H9 (cell line): ENCODE measurements around the gene CAMK2N1. TPM values are rescaled to one million over a fixed set of nuclear protein-coding genes. Genes with fewer than 3 reads are reported as not detected.

Experiments
- DNase-seq: peaks from one replicate; pipeline ENCODE4 v3.0.0-alpha.2; 2017
- H2AFZ ChIP-seq: one replicate; pipeline ENCODE4 v1.6.1; 2013; ENCODE audit warnings: mild to moderate bottlenecking, low read length, control low read depth, moderate library complexity
- H2AK5ac ChIP-seq: 2 replicates; pipeline ENCODE4 v1.6.1; 2013; ENCODE audit warnings: low read length, control low read depth, mixed read lengths; ENCODE audit not compliant: insufficient read length
- H2BK120ac ChIP-seq: one replicate; pipeline ENCODE4 v1.6.1; 2013; ENCODE audit warnings: low read depth, mild to moderate bottlenecking, low read length, control low read depth, inconsistent platforms; ENCODE audit not compliant: poor library complexity, severe bottlenecking
- H2BK12ac ChIP-seq: 2 replicates; pipeline ENCODE4 v1.6.1; 2013; ENCODE audit warnings: low read length, control low read depth, mixed read lengths, low read depth; ENCODE audit not compliant: insufficient read length
- H2BK15ac ChIP-seq: 2 replicates; pipeline ENCODE4 v1.6.1; 2013; ENCODE audit warnings: low read depth, low read length, control low read depth
- H2BK20ac ChIP-seq: one replicate; pipeline ENCODE4 v1.6.1; 2013; ENCODE audit warnings: low read depth, mild to moderate bottlenecking, low read length, control low read depth, inconsistent platforms; ENCODE audit not compliant: poor library complexity, severe bottlenecking
- H2BK5ac ChIP-seq: 2 replicates; pipeline ENCODE4 v1.6.1; 2013; ENCODE audit warnings: low read length, control low read depth, mixed read lengths; ENCODE audit not compliant: insufficient read length
- H3K14ac ChIP-seq: 2 replicates; pipeline ENCODE4 v1.6.1; 2013; ENCODE audit warnings: low read length, control low read depth; ENCODE audit not compliant: insufficient read depth
- H3K18ac ChIP-seq: 2 replicates; pipeline ENCODE4 v1.6.1; 2013; ENCODE audit warnings: low read depth, mild to moderate bottlenecking, mixed read lengths, low read length, control low read depth; ENCODE audit not compliant: insufficient read length
- H3K23ac ChIP-seq: 2 replicates; pipeline ENCODE4 v1.6.1; 2013; ENCODE audit warnings: low read length, control low read depth, mixed read lengths, low read depth; ENCODE audit not compliant: insufficient read length
- H3K23me2 ChIP-seq: 2 replicates; pipeline ENCODE4 v1.6.1; 2013; ENCODE audit warnings: low read depth, mild to moderate bottlenecking, mixed read lengths, low read length, control low read depth; ENCODE audit not compliant: insufficient read length, poor library complexity, severe bottlenecking
- H3K27ac ChIP-seq: 2 replicates; pipeline ENCODE4 v1.5.1; 2013; ENCODE audit warnings: low read length, control low read depth, mixed read lengths, low read depth; ENCODE audit not compliant: insufficient read length
- H3K27me3 ChIP-seq: 2 replicates; pipeline ENCODE4 v1.6.1; 2013; ENCODE audit warnings: low read length, control low read depth, inconsistent platforms; ENCODE audit not compliant: insufficient read depth
- H3K4ac ChIP-seq: 2 replicates; pipeline ENCODE4 v1.6.1; 2013; ENCODE audit warnings: low read depth, mild to moderate bottlenecking, control low read depth, inconsistent platforms, low read length, moderate library complexity
- H3K4me1 ChIP-seq: 2 replicates; pipeline ENCODE4 v1.6.1; 2013; ENCODE audit warnings: low read length, control low read depth, inconsistent platforms; ENCODE audit not compliant: insufficient read depth
- H3K4me2 ChIP-seq: 2 replicates; pipeline ENCODE4 v1.6.1; 2013; ENCODE audit warnings: low read length, control low read depth, mixed read lengths; ENCODE audit not compliant: insufficient read length, insufficient read depth
- H3K56ac ChIP-seq: 2 replicates; pipeline ENCODE4 v1.6.1; 2013; ENCODE audit warnings: low read depth, mild to moderate bottlenecking, mixed read lengths, low read length, control low read depth; ENCODE audit not compliant: insufficient read length
- H3K79me1 ChIP-seq: 2 replicates; pipeline ENCODE4 v1.6.1; 2013; ENCODE audit warnings: low read depth, mild to moderate bottlenecking, moderate library complexity, low read length, control low read depth, inconsistent platforms; ENCODE audit not compliant: insufficient read depth, poor library complexity, severe bottlenecking
- H3K79me2 ChIP-seq: 2 replicates; pipeline ENCODE4 v1.6.1; 2013; ENCODE audit warnings: low read length, control low read depth, inconsistent platforms; ENCODE audit not compliant: insufficient read depth
- H3K9ac ChIP-seq: 2 replicates; pipeline ENCODE4 v1.6.1; 2013; ENCODE audit warnings: low read length, control low read depth, mixed read lengths; ENCODE audit not compliant: insufficient read length; ENCODE audit errors: extremely low read depth
- H3K9me3 ChIP-seq: one replicate; pipeline ENCODE4 v1.6.1; 2013; ENCODE audit warnings: low read depth, low read length, inconsistent platforms; ENCODE audit not compliant: control insufficient read depth
- H3T11ph ChIP-seq: one replicate; pipeline ENCODE4 v1.6.1; 2013; ENCODE audit warnings: mild to moderate bottlenecking, low read length, control low read depth, inconsistent platforms
- H4K20me1 ChIP-seq: one replicate; pipeline ENCODE4 v1.6.1; 2013; ENCODE audit not compliant: control insufficient read depth, insufficient read length, insufficient read depth
- H4K5ac ChIP-seq: 2 replicates; pipeline ENCODE4 v1.6.1; 2013; ENCODE audit warnings: low read depth, mild to moderate bottlenecking, mixed read lengths, low read length, control low read depth; ENCODE audit not compliant: insufficient read length
- H4K8ac ChIP-seq: replicated peaks from 2 replicates; pipeline ENCODE4 v1.6.1; 2013; ENCODE audit warnings: low read length, control low read depth, mixed read lengths, low read depth; ENCODE audit not compliant: insufficient read length
- H4K91ac ChIP-seq: 2 replicates; pipeline ENCODE4 v1.6.1; 2013; ENCODE audit warnings: low read depth, mild to moderate bottlenecking, moderate library complexity, mixed read lengths, low read length, control low read depth; ENCODE audit not compliant: insufficient read length
- H3K27ac Mint-ChIP-seq, 3 experiments: 2 replicates in 2 of 3; 3 replicates in 1 of 3; pipeline ENCODE4 v1.8.0; 2020 to 2021; ENCODE audit warnings: mixed read lengths in 3 of 3, mild to moderate bottlenecking in 1 of 3, moderate library complexity in 1 of 3
- H3K27me3 Mint-ChIP-seq: 2 replicates; pipeline ENCODE4 v1.8.0; 2021; ENCODE audit warnings: low read depth, mild to moderate bottlenecking, moderate library complexity, mixed read lengths
- H3K36me3 Mint-ChIP-seq, 3 experiments: 2 replicates in 2 of 3; 3 replicates in 1 of 3; pipeline ENCODE4 v1.8.0; 2020 to 2021; ENCODE audit warnings: low read depth in 3 of 3, mixed read lengths in 3 of 3; ENCODE audit not compliant: insufficient read depth in 1 of 3
- H3K4me1 Mint-ChIP-seq, 2 experiments: 2 replicates each; pipeline ENCODE4 v1.8.0; 2020; ENCODE audit warnings: mixed read lengths in 2 of 2
- H3K4me3 Mint-ChIP-seq, 2 experiments: 2 replicates in 1 of 2; 3 replicates in 1 of 2; pipeline ENCODE4 v1.8.0; 2020 to 2021; ENCODE audit warnings: mild to moderate bottlenecking in 2 of 2, mixed read lengths in 2 of 2, moderate library complexity in 1 of 2
- H3K9me3 Mint-ChIP-seq, 2 experiments: 2 replicates in 1 of 2; 3 replicates in 1 of 2; pipeline ENCODE4 v1.8.0; 2020; ENCODE audit warnings: mild to moderate bottlenecking in 2 of 2, mixed read lengths in 2 of 2, moderate library complexity in 1 of 2
- CTCF ChIP-seq: fragments of 200-600 bp; sonication (generic); conservative IDR thresholded peaks from 3 replicates; pipeline ENCODE4 v1.8.0; 2021; ENCODE audit warnings: antibody characterized with exemption, mild to moderate bottlenecking
- whole genome bisulfite sequencing: extraction: QIAGEN DNeasy Blood & Tissue Kit; methylation state at CpG from one replicate; pipeline ENCODE4 v1.1.7; 2013; ENCODE audit warnings: missing lambda C conversion rate, low lambda C conversion rate, mixed read lengths; ENCODE audit not compliant: insufficient read length; ENCODE audit errors: extremely low coverage; 5-methylcytosine and 5-hydroxymethylcytosine counted together
- total RNA-seq: library from RNA; stranded (reverse); gene quantifications from 2 replicates; pipeline ENCODE4 v1.2.1, GENCODE V29; 2021

CAMK2N1 gene
- total RNA-seq, 1 experiment from 2014 or later = 1.2 TPM

- no peak overlapping the region for H2BK5ac ChIP-seq
- H2BK20ac ChIP-seq = no peak overlapping the region
- Mint-ChIP-seq H3K9me3 (no peaks in the 10 kb centered on the region), H3K4me1 (peaks cover 8 to 9% of the 10 kb centered on the region in 2 experiments), H3K27ac (no peak overlapping the region), H3K4me3 (no peak overlapping the region), H3K27me3 (peaks cover 59% of the 10 kb centered on the region), H3K36me3 (no peaks in the 10 kb centered on the region)
- no peak overlapping the region for H3T11ph ChIP-seq
- no peaks in the 10 kb centered on the region for H3K79me2 ChIP-seq
- H4K91ac ChIP-seq = no peak overlapping the region
- no peak overlapping the region for H3K27ac ChIP-seq
- H3K9ac ChIP-seq = no peak overlapping the region
- H2BK120ac ChIP-seq = no peak overlapping the region
- no peak for DNase-seq
- no peak overlapping the region for H3K4me2 ChIP-seq
- H2AFZ ChIP-seq = no peak overlapping the region
- H3K27me3 ChIP-seq = peaks cover 6% of the 10 kb centered on the region; the same call in 1 of the 2 replicates
- no peak overlapping the region for H4K8ac ChIP-seq
- H3K4ac ChIP-seq = no peak overlapping the region
- H4K5ac ChIP-seq = no peak overlapping the region
- no peak overlapping the region for H2BK15ac ChIP-seq
- no CpG with 5 or more reads among the region's 5 CpGs for WGBS
- H3K18ac ChIP-seq = no peak overlapping the region
- no peaks in the 10 kb centered on the region for H4K20me1 ChIP-seq
- no peak overlapping the region for H3K14ac ChIP-seq
- no peak overlapping the region for H3K56ac ChIP-seq
- no peak for TF ChIP-seq CTCF
- no peak overlapping the region for H2AK5ac ChIP-seq
- no peaks in the 10 kb centered on the region for H3K79me1 ChIP-seq
- no peaks in the 10 kb centered on the region for H3K23me2 ChIP-seq
- H3K9me3 ChIP-seq = no peaks in the 10 kb centered on the region
- no peak overlapping the region for H3K23ac ChIP-seq
- H2BK12ac ChIP-seq = no peak overlapping the region
- 0 out of 2 replicates have a peak, but pooled peaks cover under 1% of the 10 kb centered on the region for H3K4me1 ChIP-seq
Measured at GRCh38 chr1:20493309-20493708, 7.3 kb upstream of the CAMK2N1 start.
